HEK293T (cell line): ENCODE measurements around the gene LRIG1.

ENCODE experiments used
- ARNT ChIP-seq: fragments of 450-650 bp; IDR thresholded peaks from 2 replicates; pipeline ENCODE4 v1.6.1; 2017; ENCODE audit warnings: mild to moderate bottlenecking
- ELF4 ChIP-seq: fragments of 450-650 bp; IDR thresholded peaks from 2 replicates; pipeline ENCODE4 v1.6.1; 2017; ENCODE audit warnings: antibody characterized with exemption
- FOXM1 ChIP-seq: fragments of 450-650 bp; IDR thresholded peaks from 2 replicates; pipeline ENCODE4 v1.6.1; 2017; ENCODE audit warnings: mild to moderate bottlenecking, borderline replicate concordance
- SP1 ChIP-seq: fragments of 450-650 bp; IDR thresholded peaks from 2 replicates; pipeline ENCODE4 v1.6.1; 2017

DNA sequence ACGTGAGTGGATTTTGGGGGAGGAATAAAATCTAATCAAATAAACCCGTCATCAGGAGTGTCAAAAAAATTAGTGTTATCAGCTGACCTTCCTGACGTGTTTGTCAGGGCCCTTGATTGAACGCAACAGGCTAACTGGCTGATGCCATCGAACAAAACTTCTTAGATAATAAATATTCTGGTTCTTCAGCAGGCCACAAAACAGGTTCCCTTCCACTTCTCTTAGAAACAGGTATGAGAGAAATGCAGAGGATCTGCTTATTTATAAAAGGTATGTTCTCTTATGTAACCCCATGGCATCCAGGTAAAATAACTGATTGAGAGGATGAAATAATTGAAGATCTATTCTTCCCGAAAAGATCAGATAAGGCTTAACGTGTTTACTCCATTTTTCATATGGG, 7.6 kb upstream of the LRIG1 start:
- TF ChIP-seq FOXM1 (no peak), ELF4 (no peak), SP1 (no peak), ARNT (no peak)
